ENCODE measurements around the gene EYS. TPM values are rescaled to one million over a fixed set of nuclear protein-coding genes. Genes with fewer than 3 reads are reported as not detected.

EYS gene
- total and polyA plus RNA-seq, 9 of the 15 experiments (the other 6 are each of a cell fraction or from before 2014, with no cell fraction given) = 0.03 to 0.36 (median 0.10) TPM; not detected in 2

DNA sequence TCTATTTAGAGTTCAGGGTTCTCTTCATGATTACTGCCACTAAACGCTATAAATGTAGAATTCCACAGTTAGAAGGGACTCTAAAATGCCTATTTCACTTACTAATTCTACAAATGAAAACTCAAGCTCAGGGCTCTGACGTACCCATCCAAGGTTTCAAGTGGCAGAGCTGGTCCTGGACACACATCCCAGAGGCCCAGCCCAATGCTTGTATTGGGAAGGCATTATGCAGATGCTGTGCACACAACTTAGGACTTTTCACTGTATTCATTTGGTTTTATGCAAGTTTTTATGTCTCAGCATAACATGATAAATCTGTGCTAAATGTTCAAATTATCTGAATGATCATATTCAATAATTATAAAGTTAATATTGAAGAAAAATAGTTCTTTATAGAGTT, 1761.0 kb downstream of the EYS start:
- CTCF ChIA-PET (ENCODE audit: low intra/inter-chr PET ratio) = no interaction called here
- Histone ChIP-seq H3K36me3 (ENCODE audit: control insufficient read depth, insufficient read depth, low read length) (no peaks in the 10 kb centered on the region), H3K4me3 (no peak overlapping the region), H3K9me1 (ENCODE audit: control insufficient read depth, insufficient read depth, low read length) (no peaks in the 10 kb centered on the region), H3K27me3 (ENCODE audit: control insufficient read depth in 2 of 2, insufficient read depth in 2 of 2, low read length in 2 of 2) (no peaks in the 10 kb centered on the region), H3K9me3 (replicated peaks; ENCODE audit: control insufficient read depth, insufficient read depth, low read depth, low read length) (no peaks in the 10 kb centered on the region), H3K4me1 (replicated peaks in 1 of 2; ENCODE audit: control insufficient read depth in 2 of 2, insufficient read depth in 2 of 2, low read length in 2 of 2) (no peaks in the 10 kb centered on the region), H3K4me2 (ENCODE audit: insufficient read depth, low read length) (no peak overlapping the region), H3K9ac (ENCODE audit: insufficient read depth in 1 of 2, low read depth in 2 of 2, low read length in 2 of 2) (no peak overlapping the region), H2AFZ (ENCODE audit: low read depth, low read length) (no peak overlapping the region), H3K79me2 (ENCODE audit: control insufficient read depth, insufficient read depth, low read length) (no peaks in the 10 kb centered on the region), H3K27ac (ENCODE audit: extremely low read depth, low read depth, low read length) (no peak overlapping the region), H4K20me1 (replicated peaks; ENCODE audit: control insufficient read depth, insufficient read depth, low read length) (no peaks in the 10 kb centered on the region)
- POLR2A ChIA-PET = no interaction called here
- ATAC-seq = no peak
- WGBS (ENCODE audit: insufficient coverage, low coverage, missing lambda C conversion rate) = 3% methylated on average over 2 of the region's 2 CpGs
- no peak for FAIRE-seq
- in situ Hi-C loops (cut with MboI) (no loop called here), intact Hi-C loops (cut with micrococcal nuclease) (no loop called here)
- no peak for DNase-seq (ENCODE audit: extremely low read depth in 1 of 4, low spot score in 3 of 4)
- no peak for TF ChIP-seq BRCA1 (IDR thresholded peaks at IDR 0.05)
- TF ChIP-seq BRCA1 (CRISPR knock-in tag; IDR thresholded peaks at IDR 0.05) = no peak
- TF ChIP-seq ZNF354B (CRISPR knock-in tag; IDR thresholded peaks at IDR 0.05) = no peak
- TF ChIP-seq MBD2 (IDR thresholded peaks at IDR 0.05; ENCODE audit: borderline replicate concordance, low read depth) = no peak
- TF ChIP-seq PURB (CRISPR knock-in tag; IDR thresholded peaks at IDR 0.05; ENCODE audit: low read depth) = no peak
- no peak for TF ChIP-seq ZNF143 (CRISPR knock-in tag; IDR thresholded peaks at IDR 0.05)
- no peak for TF ChIP-seq FOXA1 (IDR thresholded peaks at IDR 0.05; ENCODE audit: borderline replicate concordance)
- no peak for TF ChIP-seq RBM15 (IDR thresholded peaks at IDR 0.05; ENCODE audit: insufficient read depth, low read length)
- no TSS peak for BruUV-seq (replicated peaks)

DNA sequence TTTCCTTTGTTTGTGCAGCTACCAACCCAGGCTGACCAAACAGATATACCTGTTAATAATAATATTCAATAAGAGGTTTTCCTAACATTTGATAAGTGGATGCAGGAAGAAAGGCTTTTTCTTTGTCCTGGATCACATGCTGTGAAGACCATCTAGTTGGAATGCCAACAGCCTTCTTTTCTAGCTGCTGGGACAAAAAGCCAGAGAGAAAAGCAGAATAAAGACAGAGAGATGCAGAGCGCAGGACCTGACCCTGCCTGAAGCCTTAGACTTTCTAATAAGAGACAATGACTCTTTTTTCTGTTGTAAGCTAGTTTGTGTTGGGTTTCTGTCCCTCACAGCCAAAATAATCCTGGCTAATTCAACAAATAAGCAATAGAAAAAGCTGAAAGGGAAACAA, 1763.2 kb downstream of the EYS start:
- in situ Hi-C loops (cut with MboI) = no loop called here
- no peaks in the 10 kb centered on the region for H3K9me1 ChIP-seq (ENCODE audit: control insufficient read depth, insufficient read depth, low read length)
- no peaks in the 10 kb centered on the region for H3K4me1 ChIP-seq (replicated peaks in 1 of 2; ENCODE audit: control insufficient read depth in 2 of 2, insufficient read depth in 2 of 2, low read length in 2 of 2)
- ChIA-PET POLR2A (no interaction called here), CTCF (ENCODE audit: low intra/inter-chr PET ratio) (no interaction called here)
- intact Hi-C loops (cut with micrococcal nuclease) = no loop called here
- H3K4me3 ChIP-seq = no peak overlapping the region
- no peak for TF ChIP-seq PRPF4 (IDR thresholded peaks at IDR 0.05; ENCODE audit: insufficient read depth, low read depth, low read length, poor library complexity, severe bottlenecking)
- no peak for TF ChIP-seq SRSF1 (IDR thresholded peaks at IDR 0.05; ENCODE audit: low read depth, low read length)
- no peak for TF ChIP-seq ZKSCAN8 (CRISPR knock-in tag; IDR thresholded peaks at IDR 0.05)
- TF ChIP-seq, protein P1, sequence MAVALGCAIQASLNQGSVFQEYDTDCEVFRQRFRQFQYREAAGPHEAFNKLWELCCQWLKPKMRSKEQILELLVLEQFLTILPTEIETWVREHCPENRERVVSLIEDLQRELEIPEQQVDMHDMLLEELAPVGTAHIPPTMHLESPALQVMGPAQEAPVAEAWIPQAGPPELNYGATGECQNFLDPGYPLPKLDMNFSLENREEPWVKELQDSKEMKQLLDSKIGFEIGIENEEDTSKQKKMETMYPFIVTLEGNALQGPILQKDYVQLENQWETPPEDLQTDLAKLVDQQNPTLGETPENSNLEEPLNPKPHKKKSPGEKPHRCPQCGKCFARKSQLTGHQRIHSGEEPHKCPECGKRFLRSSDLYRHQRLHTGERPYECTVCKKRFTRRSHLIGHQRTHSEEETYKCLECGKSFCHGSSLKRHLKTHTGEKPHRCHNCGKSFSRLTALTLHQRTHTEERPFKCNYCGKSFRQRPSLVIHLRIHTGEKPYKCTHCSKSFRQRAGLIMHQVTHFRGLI (CRISPR knock-in tag; IDR thresholded peaks at IDR 0.05) = no peak
- TF ChIP-seq FOXJ2 (tag; IDR thresholded peaks at IDR 0.05) = no peak
- H4K20me1 ChIP-seq (replicated peaks; ENCODE audit: control insufficient read depth, insufficient read depth, low read length) = no peaks in the 10 kb centered on the region
- H2AFZ ChIP-seq (ENCODE audit: low read depth, low read length) = no peak overlapping the region
- BruUV-seq (replicated peaks) = no TSS peak
- ATAC-seq (no peak), DNase-seq (ENCODE audit: extremely low read depth in 1 of 4, low spot score in 3 of 4) (no peak), FAIRE-seq (no peak)
- no peaks in the 10 kb centered on the region for H3K9me3 ChIP-seq (replicated peaks; ENCODE audit: control insufficient read depth, insufficient read depth, low read depth, low read length)
- H3K27ac ChIP-seq (ENCODE audit: extremely low read depth, low read depth, low read length) = no peak overlapping the region
- H3K36me3 ChIP-seq (ENCODE audit: control insufficient read depth, insufficient read depth, low read length) = no peaks in the 10 kb centered on the region
- H3K27me3 ChIP-seq (ENCODE audit: control insufficient read depth in 2 of 2, insufficient read depth in 2 of 2, low read length in 2 of 2) = no peaks in the 10 kb centered on the region
- H3K4me2 ChIP-seq (ENCODE audit: insufficient read depth, low read length) = no peak overlapping the region
- no peak overlapping the region for H3K9ac ChIP-seq (ENCODE audit: insufficient read depth in 1 of 2, low read depth in 2 of 2, low read length in 2 of 2)
- WGBS (ENCODE audit: insufficient coverage, low coverage, missing lambda C conversion rate) = 8% methylated on average over 1 of the region's 1 CpG
- H3K79me2 ChIP-seq (ENCODE audit: control insufficient read depth, insufficient read depth, low read length) = no peaks in the 10 kb centered on the region
